GM21390 (cell line): Measurements from ENCODE around the gene NFAM1.

Experiments used
- ATAC-seq: cut with Tn5 transposase; IDR thresholded peaks from one replicate; pipeline ENCODE4 v1.9.1; 2021; ENCODE audit not compliant: unreplicated experiment

Gene NFAM1

GRCh38 chr22:42432020-42432596 is at the start of gene NFAM1:
Gene NFAM1, minus strand, starts transcription at chr22:42432403. Its CDS starts 46 bp downstream, at chr22:42432357.
- ATAC-seq, result no peak

- no peak for ATAC-seq
Measured at GRCh38 chr22:42475122-42475521, 42.9 kb upstream of the NFAM1 start.

- no peak for ATAC-seq
Measured at GRCh38 chr22:42473484-42474193, 41.4 kb upstream of the NFAM1 start.

GRCh38 chr22:42472671-42473070 is 40.5 kb upstream of the NFAM1 start:
- ATAC-seq, result no peak

GRCh38 chr22:42471441-42471840 is 39.2 kb upstream of the NFAM1 start:
- ATAC-seq, result no peak

GRCh38 chr22:42470366-42471082 is 38.3 kb upstream of the NFAM1 start:
- no peak for ATAC-seq

GRCh38 chr22:42468841-42469240 is 36.6 kb upstream of the NFAM1 start:
- ATAC-seq, result no peak

GRCh38 chr22:42462016-42462415 is 29.8 kb upstream of the NFAM1 start:
- ATAC-seq, result no peak

- no peak for ATAC-seq
Measured at GRCh38 chr22:42461511-42461910, 29.3 kb upstream of the NFAM1 start.

GRCh38 chr22:42459287-42460063 is 27.3 kb upstream of the NFAM1 start:
- ATAC-seq, result no peak

GRCh38 chr22:42452916-42453315 is 20.7 kb upstream of the NFAM1 start:
- ATAC-seq, result no peak

GRCh38 chr22:42452456-42452855 is 20.3 kb upstream of the NFAM1 start:
- ATAC-seq, result no peak

- no peak for ATAC-seq
Measured at GRCh38 chr22:42451499-42452145, 19.4 kb upstream of the NFAM1 start.

- no peak for ATAC-seq
Measured at GRCh38 chr22:42450862-42451261, 18.7 kb upstream of the NFAM1 start.

GRCh38 chr22:42446151-42446550 is 13.9 kb upstream of the NFAM1 start:
- no peak for ATAC-seq

- no peak for ATAC-seq
Measured at GRCh38 chr22:42444077-42444904, 12.1 kb upstream of the NFAM1 start.

- ATAC-seq, result no peak
Measured at GRCh38 chr22:42443240-42444076, 11.3 kb upstream of the NFAM1 start.

- no peak for ATAC-seq
Measured at GRCh38 chr22:42442748-42443147, 10.5 kb upstream of the NFAM1 start.

GRCh38 chr22:42440728-42441127 is 8.5 kb upstream of the NFAM1 start:
- no peak for ATAC-seq
